Glutamatergic neuron (in vitro differentiated cells): ENCODE results near the gene MINDY1. TPM values are rescaled to one million over a fixed set of nuclear protein-coding genes. Genes with fewer than 3 reads are reported as not detected.
A peak's percentile ranks its signal among the peaks of the same experiment; 100 is the strongest.

Experiments
- DNase-seq: peaks from one replicate; pipeline ENCODE4 v3.0.0; 2022
- H3K27ac Mint-ChIP-seq: one replicate; pipeline ENCODE4 v1.8.0; 2020; ENCODE audit warnings: mild to moderate bottlenecking, mixed read lengths, inconsistent platforms; ENCODE audit not compliant: unreplicated experiment
- H3K27me3 Mint-ChIP-seq: one replicate; pipeline ENCODE4 v1.8.0; 2020; ENCODE audit warnings: mild to moderate bottlenecking, moderate library complexity, mixed read lengths, inconsistent platforms; ENCODE audit not compliant: unreplicated experiment
- H3K36me3 Mint-ChIP-seq: one replicate; pipeline ENCODE4 v1.8.0; 2020; ENCODE audit warnings: mild to moderate bottlenecking, mixed read lengths, inconsistent platforms; ENCODE audit not compliant: unreplicated experiment
- H3K4me1 Mint-ChIP-seq: one replicate; pipeline ENCODE4 v1.8.0; 2020; ENCODE audit warnings: mild to moderate bottlenecking, low read depth, mixed read lengths, inconsistent platforms; ENCODE audit not compliant: unreplicated experiment
- H3K4me3 Mint-ChIP-seq: one replicate; pipeline ENCODE4 v1.8.0; 2020; ENCODE audit warnings: mild to moderate bottlenecking, mixed read lengths, inconsistent platforms; ENCODE audit not compliant: unreplicated experiment
- H3K9me3 Mint-ChIP-seq: one replicate; pipeline ENCODE4 v1.8.0; 2020; ENCODE audit warnings: mild to moderate bottlenecking, moderate library complexity, mixed read lengths, inconsistent platforms; ENCODE audit not compliant: unreplicated experiment
- total RNA-seq: library from RNA; stranded (reverse); fragmentation: NEBNext Ultra II Directional; extraction: Animal tissue kit (Norgen Biotek cat#: 25700); gene quantifications from one replicate; pipeline ENCODE4 v1.2.1, GENCODE V29; 2021; ENCODE audit not compliant: unreplicated experiment
- TF ChIP-seq, protein P1 (sequence below): fragments of 200-600 bp; sonication (generic); IDR thresholded peaks from one replicate; pipeline ENCODE4 v1.5.0; 2021; ENCODE audit not compliant: partially characterized antibody, unreplicated experiment

Gene MINDY1
- total RNA-seq, 1 donor from 2014 or later, result 26.2 TPM

- peaks cover under 1% of the 10 kb centered on the region for H3K4me1 Mint-ChIP-seq
- no peak overlapping the region for H3K27ac Mint-ChIP-seq
- H3K36me3 Mint-ChIP-seq, result no peaks in the 10 kb centered on the region
- peaks cover 3% of the 10 kb centered on the region for H3K27me3 Mint-ChIP-seq
- peaks cover 5% of the 10 kb centered on the region for H3K9me3 Mint-ChIP-seq
- H3K4me3 Mint-ChIP-seq, result no peak overlapping the region
- no peak for DNase-seq
- TF ChIP-seq, protein P1, sequence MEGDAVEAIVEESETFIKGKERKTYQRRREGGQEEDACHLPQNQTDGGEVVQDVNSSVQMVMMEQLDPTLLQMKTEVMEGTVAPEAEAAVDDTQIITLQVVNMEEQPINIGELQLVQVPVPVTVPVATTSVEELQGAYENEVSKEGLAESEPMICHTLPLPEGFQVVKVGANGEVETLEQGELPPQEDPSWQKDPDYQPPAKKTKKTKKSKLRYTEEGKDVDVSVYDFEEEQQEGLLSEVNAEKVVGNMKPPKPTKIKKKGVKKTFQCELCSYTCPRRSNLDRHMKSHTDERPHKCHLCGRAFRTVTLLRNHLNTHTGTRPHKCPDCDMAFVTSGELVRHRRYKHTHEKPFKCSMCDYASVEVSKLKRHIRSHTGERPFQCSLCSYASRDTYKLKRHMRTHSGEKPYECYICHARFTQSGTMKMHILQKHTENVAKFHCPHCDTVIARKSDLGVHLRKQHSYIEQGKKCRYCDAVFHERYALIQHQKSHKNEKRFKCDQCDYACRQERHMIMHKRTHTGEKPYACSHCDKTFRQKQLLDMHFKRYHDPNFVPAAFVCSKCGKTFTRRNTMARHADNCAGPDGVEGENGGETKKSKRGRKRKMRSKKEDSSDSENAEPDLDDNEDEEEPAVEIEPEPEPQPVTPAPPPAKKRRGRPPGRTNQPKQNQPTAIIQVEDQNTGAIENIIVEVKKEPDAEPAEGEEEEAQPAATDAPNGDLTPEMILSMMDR, result no peak
These were observed 44.8 kb upstream of the MINDY1 start for GRCh38 chr1:151051356-151052009.

GRCh38 chr1:151050051-151050688 lies 43.5 kb upstream of the MINDY1 start:
- Mint-ChIP-seq H3K27me3 (peaks cover 3% of the 10 kb centered on the region), H3K4me3 (no peak overlapping the region), H3K27ac (no peak overlapping the region)

GRCh38 chr1:151049458-151049857 lies 42.8 kb upstream of the MINDY1 start:
- H3K4me1 Mint-ChIP-seq, result no peaks in the 10 kb centered on the region
- DNase-seq, result no peak
- TF ChIP-seq, protein P1, result no peak
- H3K27ac Mint-ChIP-seq, result no peak overlapping the region
- H3K9me3 Mint-ChIP-seq, result peaks cover 7% of the 10 kb centered on the region
- H3K4me3 Mint-ChIP-seq, result no peak overlapping the region
- H3K27me3 Mint-ChIP-seq, result peaks cover 3% of the 10 kb centered on the region
- H3K36me3 Mint-ChIP-seq, result no peaks in the 10 kb centered on the region

More at GRCh38 chr1:151050051-151050688, 43.5 kb upstream of the MINDY1 start:
- TF ChIP-seq, protein P1, result no peak
- Mint-ChIP-seq H3K36me3 (no peaks in the 10 kb centered on the region), H3K9me3 (peaks cover 7% of the 10 kb centered on the region), H3K4me1 (no peaks in the 10 kb centered on the region)
- DNase-seq, result no peak

DNA sequence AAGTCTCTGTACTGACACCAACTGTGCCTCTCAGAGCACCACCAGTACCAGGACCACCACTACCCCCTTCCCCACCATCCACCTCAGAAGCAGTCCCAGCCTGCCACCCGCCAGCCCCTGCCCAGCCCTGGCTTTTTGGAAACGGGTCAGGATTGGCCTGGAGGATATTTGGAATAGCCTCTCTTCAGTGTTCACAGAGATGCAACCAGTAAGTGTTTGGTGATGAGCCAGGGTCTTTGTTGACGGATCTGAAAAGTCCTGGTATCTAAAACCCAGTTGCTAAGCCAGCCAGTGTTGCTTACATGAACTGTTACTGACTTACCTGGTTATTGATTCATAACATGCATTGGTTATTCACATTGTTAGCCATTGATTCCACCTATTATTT lies 41.9 kb upstream of the MINDY1 start:
- peaks cover 2% of the 10 kb centered on the region for H3K36me3 Mint-ChIP-seq
- no peaks in the 10 kb centered on the region for H3K4me1 Mint-ChIP-seq
- TF ChIP-seq, protein P1, result no peak
- H3K27ac Mint-ChIP-seq, result peak overlapping the region; percentile 94
- peak overlapping the region; percentile 99 for H3K4me3 Mint-ChIP-seq
- peaks cover 3% of the 10 kb centered on the region for H3K27me3 Mint-ChIP-seq
- peaks cover 10% of the 10 kb centered on the region for H3K9me3 Mint-ChIP-seq
- DNase-seq, result no peak
